Psoas muscle (tissue), 8 donors: ENCODE results near the gene GVQW3. TPM values are rescaled to one million over a fixed set of nuclear protein-coding genes. Genes with fewer than 3 reads are reported as not detected.

Experiments used
- ATAC-seq, 4 donors: fragments of 200-7000 bp; cut with Tn5 transposase; one replicate each; pipeline ENCODE4 v1.9.1; 2020; ENCODE audit warnings: moderate library complexity in 3 of 4, mild to moderate bottlenecking in 2 of 4
- DNase-seq, 2 donors: peaks; one replicate each; pipeline ENCODE4 v3.0.0-alpha.2; 2020
- H3K27ac ChIP-seq: fragments of 200-600 bp; one replicate; pipeline ENCODE4 v1.8.0; 2022
- H3K27me3 ChIP-seq, 3 donors: fragments of 200-600 bp in 1 of 3; one replicate each; pipeline versions ENCODE4 v1.6.1 to v1.8.0; 2013 to 2022; ENCODE audit warnings: low read length in 2 of 3, mild to moderate bottlenecking in 2 of 3, moderate library complexity in 1 of 3; ENCODE audit not compliant: insufficient read depth in 3 of 3
- H3K36me3 ChIP-seq, 2 donors: fragments of 200-600 bp in 1 of 2; one replicate each; pipeline versions ENCODE4 v1.6.1 to v1.8.0; 2013 to 2022; ENCODE audit warnings: low read depth in 1 of 2, mild to moderate bottlenecking in 1 of 2, moderate library complexity in 1 of 2; ENCODE audit not compliant: insufficient read depth in 1 of 2
- H3K4me1 ChIP-seq: fragments of 200-600 bp; one replicate; pipeline ENCODE4 v1.8.0; 2022
- H3K4me3 ChIP-seq: fragments of 200-600 bp; one replicate; pipeline ENCODE4 v1.8.0; 2022; ENCODE audit warnings: mild to moderate bottlenecking
- H3K9me3 ChIP-seq: fragments of 200-600 bp; one replicate; pipeline ENCODE4 v1.8.0; 2022
- CTCF ChIP-seq: fragments of 200-600 bp; IDR thresholded peaks from one replicate; pipeline ENCODE4 v1.8.0; 2022; ENCODE audit warnings: antibody characterized with exemption
- WGBS, 3 donors: extraction: QIAGEN DNeasy Blood & Tissue Kit; methylation state at CpG; one replicate each; pipeline versions ENCODE4 v1.1.6 to v1.1.7; 2013; 5-methylcytosine and 5-hydroxymethylcytosine counted together
- intact Hi-C, 2 donors: fragments of 100-400 bp; cut with DNase I; formaldehyde crosslinking; loops; one replicate each; pipeline versions ENCODE4 v1.11.0 to v1.14.2; 2022
- polyA plus RNA-seq, 3 donors: library from polyadenylated mRNA; stranded (reverse); fragments of 200-250 nt; gene quantifications; one replicate each; pipeline ENCODE4 v1.2.3, GENCODE V29; 2013
- total RNA-seq, 4 donors: library from RNA; stranded (reverse); fragmentation: NEBNext Ultra II Directional in 2 of 4; extraction: Animal tissue kit (Norgen Biotek cat#: 25700) in 2 of 4; gene quantifications; one replicate each; pipeline versions ENCODE4 v1.2.1 to v1.2.4, GENCODE V29; 2021 to 2023
- donor health status: healthy with polysubstance abuse.
- donor health status: DM: no; HTN: no; CAD: no; lungs with moderate emphysema.
- donor health status: Bipolar disorder and iron deficiency.
- donor health status: healthy.
- donor health status: DM: yes; HTN: yes; CAD: no.
- donor health status: DM: no; HTN: no; CAD: no.
- donor health status: DM: no; HTN: no; CAD: no.
- donor health status: DM: yes; HTN: yes; CAD: no.

The GVQW3 gene
- total and polyA plus RNA-seq, 7 donors, result 0.17 to 2.7 (median 0.48) TPM

- TF ChIP-seq CTCF, result no peak
- Histone ChIP-seq H3K4me3 (no peak overlapping the region), H3K4me1 (no peaks in the 10 kb centered on the region), H3K36me3 (peaks cover 0 to 94% of the 10 kb centered on the region in 2 donors), H3K27ac (no peak overlapping the region), H3K27me3 (no peaks in the 10 kb centered on the region), H3K9me3 (no peaks in the 10 kb centered on the region)
- intact Hi-C loops, result no loop called here
- DNase-seq (no peak), ATAC-seq (no peak)
- WGBS, 3 donors, result 83 to 87% (median 86%) methylated on average over 6 of the region's 6 CpGs
These were observed 72.1 kb downstream of the GVQW3 start for GRCh38 chr11:76453248-76453647.

- no peaks in the 10 kb centered on the region for H3K9me3 ChIP-seq
- ATAC-seq (no peak), DNase-seq (no peak)
- H3K27me3 ChIP-seq, result no peaks in the 10 kb centered on the region
- no peak overlapping the region for H3K4me3 ChIP-seq
- peaks cover 0 to 90% of the 10 kb centered on the region in 2 donors for H3K36me3 ChIP-seq
- H3K4me1 ChIP-seq, result no peaks in the 10 kb centered on the region
- intact Hi-C loops, result no loop called here
- H3K27ac ChIP-seq, result no peak overlapping the region
- 62 to 71% (median 71%) methylated on average over 2 of the region's 2 CpGs for WGBS, 3 donors
- TF ChIP-seq CTCF, result no peak
These were observed 74.2 kb downstream of the GVQW3 start for GRCh38 chr11:76455331-76455730.

- no peak overlapping the region for H3K27ac ChIP-seq
- no peak overlapping the region for H3K4me3 ChIP-seq
- intact Hi-C loops, result no loop called here
- ATAC-seq (no peak), DNase-seq (no peak)
- no peaks in the 10 kb centered on the region for H3K9me3 ChIP-seq
- H3K36me3 ChIP-seq, result peaks cover 0 to 91% of the 10 kb centered on the region in 2 donors
- no peaks in the 10 kb centered on the region for H3K4me1 ChIP-seq
- TF ChIP-seq CTCF, result no peak
- no peaks in the 10 kb centered on the region for H3K27me3 ChIP-seq
These were observed 74.8 kb downstream of the GVQW3 start for GRCh38 chr11:76455931-76456330.

GRCh38 chr11:76456571-76456970 lies 75.4 kb downstream of the GVQW3 start:
- ATAC-seq (no peak), DNase-seq (no peak)
- no peaks in the 10 kb centered on the region for H3K27me3 ChIP-seq
- no peak overlapping the region for H3K27ac ChIP-seq
- intact Hi-C loops, result no loop called here
- peaks cover 0 to 86% of the 10 kb centered on the region in 2 donors for H3K36me3 ChIP-seq
- TF ChIP-seq CTCF, result no peak
- no peaks in the 10 kb centered on the region for H3K9me3 ChIP-seq
- H3K4me1 ChIP-seq, result no peaks in the 10 kb centered on the region
- WGBS, 3 donors, result 61 to 72% (median 65%) methylated on average over 2 of the region's 2 CpGs
- H3K4me3 ChIP-seq, result no peak overlapping the region

Other genes starting within 250 kb of the GVQW3 start
- gene WNT11, start 174.8 kb upstream of the GVQW3 start, total RNA-seq, result 10 to 100 TPM in 1 of 4 donors, 1 to 10 TPM in 3; 6.4 to 13.0 (median 8.0) TPM
- gene WNT11, start 174.8 kb upstream of the GVQW3 start, polyA plus RNA-seq, result 1 to 10 TPM; 4.5 to 6.5 (median 4.8) TPM
- 10 to 100 TPM; 21.8 to 38.1 (median 34.7) TPM for gene THAP12, start 191 bp upstream of the GVQW3 start, total RNA-seq
- 10 to 100 TPM; 15.6 to 35.9 (median 17.1) TPM for gene THAP12, start 191 bp upstream of the GVQW3 start, polyA plus RNA-seq
- 10 to 100 TPM; 12.7 to 17.2 (median 15.9) TPM for gene EMSY, start 63.7 kb downstream of the GVQW3 start, total RNA-seq
- gene EMSY, start 63.7 kb downstream of the GVQW3 start, polyA plus RNA-seq, result 10 to 100 TPM in 2 of 3 donors, 1 to 10 TPM in 1; 5.8 to 11.7 (median 10.9) TPM